HL-60/S4 treated with phorbol 12-myristate 13-acetate at 8.2 ng/mL for 4 days and 3 days (cell line): ENCODE measurements around the gene SBF2.
"Not testable (repeated sequence)": the region's sequence is repeated elsewhere in the genome, so short reads cannot be mapped to it uniquely, and the experiment has no call there.

Experiments
- in situ Hi-C: fragments of 300-500 bp; cut with MboI; formaldehyde crosslinking; loops from 2 replicates; pipeline ENCODE4 v1.15.0; 2022; ENCODE audit warnings: low sequenced_read_pairs

SBF2 gene

GRCh38 chr11:9760193-9760575 lies 533.8 kb downstream of the SBF2 start:
- in situ Hi-C loops = loop anchor here (25.0 kb wide), 1 partner anchor 552 kb away; the partner anchor contains the start of gene ADM

GRCh38 chr11:9759519-9760192 lies 534.4 kb downstream of the SBF2 start:
- in situ Hi-C loops = loop anchor here (25.0 kb wide), 1 partner anchor 553 kb away; the partner anchor contains the start of gene ADM

GRCh38 chr11:9758637-9759518 lies 535.1 kb downstream of the SBF2 start:
- in situ Hi-C loops = loop anchor here (25.0 kb wide), 1 partner anchor 553 kb away; the partner anchor contains the start of gene ADM

- in situ Hi-C loops = loop anchor here (25.0 kb wide), 1 partner anchor 554 kb away; the partner anchor contains the start of gene ADM
Measured at GRCh38 chr11:9757809-9758636, 536.0 kb downstream of the SBF2 start.

GRCh38 chr11:9756878-9757277 lies 537.1 kb downstream of the SBF2 start:
- in situ Hi-C loops = loop anchor here (25.0 kb wide), 1 partner anchor 555 kb away; the partner anchor contains the start of gene ADM

GRCh38 chr11:9756461-9756860 lies 537.6 kb downstream of the SBF2 start:
- in situ Hi-C loops = loop anchor here (25.0 kb wide), 1 partner anchor 556 kb away; the partner anchor contains the start of gene ADM

GRCh38 chr11:9755561-9756185 lies 538.3 kb downstream of the SBF2 start:
- in situ Hi-C loops = loop anchor here (25.0 kb wide), 1 partner anchor 557 kb away; the partner anchor contains the start of gene ADM

- in situ Hi-C loops = loop anchor here (25.0 kb wide), 1 partner anchor 558 kb away; the partner anchor contains the start of gene ADM
Measured at GRCh38 chr11:9754010-9754471, 540.0 kb downstream of the SBF2 start.

- in situ Hi-C loops = loop anchor here (25.0 kb wide), 1 partner anchor 559 kb away; the partner anchor contains the start of gene ADM
Measured at GRCh38 chr11:9753021-9753420, 541.0 kb downstream of the SBF2 start.

- in situ Hi-C loops = loop anchor here (25.0 kb wide), 1 partner anchor 560 kb away; the partner anchor contains the start of gene ADM
Measured at GRCh38 chr11:9752091-9752490, 541.9 kb downstream of the SBF2 start.

GRCh38 chr11:9750551-9750950 lies 543.5 kb downstream of the SBF2 start:
- in situ Hi-C loops = loop anchor here (25.0 kb wide), 1 partner anchor 562 kb away; the partner anchor contains the start of gene ADM

- in situ Hi-C loops = no loop called here
Measured at GRCh38 chr11:9748361-9748970, 545.6 kb downstream of the SBF2 start.

- in situ Hi-C loops = no loop called here
Measured at GRCh38 chr11:9747828-9748227, 546.2 kb downstream of the SBF2 start.

GRCh38 chr11:9747229-9747628 lies 546.8 kb downstream of the SBF2 start:
- in situ Hi-C loops = no loop called here

- in situ Hi-C loops = no loop called here
Measured at GRCh38 chr11:9745411-9746211, 548.4 kb downstream of the SBF2 start.

GRCh38 chr11:9743512-9743911 lies 550.5 kb downstream of the SBF2 start:
- in situ Hi-C loops = not testable (repeated sequence)

GRCh38 chr11:9741260-9741659 lies 552.8 kb downstream of the SBF2 start:
- in situ Hi-C loops = no loop called here

GRCh38 chr11:9740202-9740883 lies 553.7 kb downstream of the SBF2 start:
- in situ Hi-C loops = no loop called here
